ENCODE measurements around the gene WDR82.

DNA sequence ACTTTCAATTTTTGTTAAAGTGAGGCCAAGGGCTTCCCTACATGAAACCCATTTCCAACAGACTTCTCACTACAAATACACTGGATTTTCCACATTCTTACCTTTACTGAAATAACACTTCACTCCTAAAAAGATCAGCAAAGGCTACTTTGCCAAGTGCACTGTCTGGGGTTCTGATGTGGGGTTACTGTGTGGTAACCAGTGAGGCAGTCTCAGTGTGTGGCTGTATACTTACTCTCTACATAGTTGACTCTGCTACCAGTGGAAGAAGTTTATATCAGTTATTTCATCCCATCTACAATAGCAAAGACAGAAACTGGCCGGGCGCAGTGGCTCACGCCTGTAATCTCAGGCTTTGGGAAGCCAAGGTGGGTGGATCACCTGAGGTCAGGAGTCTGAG, 5.6 kb downstream of the WDR82 start:
- TF ChIP-seq, protein P1, sequence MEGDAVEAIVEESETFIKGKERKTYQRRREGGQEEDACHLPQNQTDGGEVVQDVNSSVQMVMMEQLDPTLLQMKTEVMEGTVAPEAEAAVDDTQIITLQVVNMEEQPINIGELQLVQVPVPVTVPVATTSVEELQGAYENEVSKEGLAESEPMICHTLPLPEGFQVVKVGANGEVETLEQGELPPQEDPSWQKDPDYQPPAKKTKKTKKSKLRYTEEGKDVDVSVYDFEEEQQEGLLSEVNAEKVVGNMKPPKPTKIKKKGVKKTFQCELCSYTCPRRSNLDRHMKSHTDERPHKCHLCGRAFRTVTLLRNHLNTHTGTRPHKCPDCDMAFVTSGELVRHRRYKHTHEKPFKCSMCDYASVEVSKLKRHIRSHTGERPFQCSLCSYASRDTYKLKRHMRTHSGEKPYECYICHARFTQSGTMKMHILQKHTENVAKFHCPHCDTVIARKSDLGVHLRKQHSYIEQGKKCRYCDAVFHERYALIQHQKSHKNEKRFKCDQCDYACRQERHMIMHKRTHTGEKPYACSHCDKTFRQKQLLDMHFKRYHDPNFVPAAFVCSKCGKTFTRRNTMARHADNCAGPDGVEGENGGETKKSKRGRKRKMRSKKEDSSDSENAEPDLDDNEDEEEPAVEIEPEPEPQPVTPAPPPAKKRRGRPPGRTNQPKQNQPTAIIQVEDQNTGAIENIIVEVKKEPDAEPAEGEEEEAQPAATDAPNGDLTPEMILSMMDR (IDR thresholded peaks at IDR 0.05) = no peak
- TF ChIP-seq POLR2A (IDR thresholded peaks at IDR 0.05) (no peak), POLR2AphosphoS5 (IDR thresholded peaks at IDR 0.05) (no peak)
